K562 (cell line): ENCODE data around the gene KLK5.

ENCODE experiments used
- EGR1 ChIP-seq: fragments of 450-650 bp; conservative IDR thresholded peaks from 2 replicates; pipeline ENCODE4 v1.6.1; 2017; ENCODE audit warnings: mild to moderate bottlenecking
- EZH2 ChIP-seq: IDR thresholded peaks from 2 replicates; pipeline ENCODE4 v1.6.1; 2012; ENCODE audit warnings: low read depth, mild to moderate bottlenecking, inconsistent platforms, low read length, borderline replicate concordance
- POLR2AphosphoS5 ChIP-seq: IDR thresholded peaks from 2 replicates; pipeline ENCODE4 v1.6.1; 2011; ENCODE audit warnings: mild to moderate bottlenecking, low read depth, low read length, moderate library complexity; ENCODE audit not compliant: control insufficient read depth, insufficient read depth
- ZKSCAN8 ChIP-seq: fragments of 200-800 bp; sonication (Bioruptor generic); IDR thresholded peaks from 2 replicates; pipeline ENCODE4 v1.6.1; 2016; ENCODE audit warnings: missing genetic modification characterization, missing compliant biosample characterization
- ZNF124 ChIP-seq: sonication (generic); formaldehyde crosslinking; IDR thresholded peaks from 2 replicates; pipeline ENCODE4 v1.8.1; 2022; ENCODE audit warnings: missing genetic modification reagents
- ZNF133 ChIP-seq: fragments of 250-450 bp; sonication (Bioruptor Pico); IDR thresholded peaks from 2 replicates; pipeline ENCODE4 v1.4.0; 2020; ENCODE audit warnings: mild to moderate bottlenecking
- ZNF217 ChIP-seq: sonication (generic); formaldehyde crosslinking; IDR thresholded peaks from 2 replicates; pipeline ENCODE4 v1.8.0; 2022; ENCODE audit warnings: mild to moderate bottlenecking, missing genetic modification reagents
- TF ChIP-seq, protein P1 (sequence below), 2 experiments: fragments of 150-350 bp in 1 of 2; IDR thresholded peaks; 2 replicates each; pipeline ENCODE4 v1.6.1; 2012 to 2016; ENCODE audit warnings: low read depth in 2 of 2, low read length in 2 of 2, mild to moderate bottlenecking in 1 of 2, moderate library complexity in 1 of 2

GRCh38 chr19:50916069-50916468 lies 36.8 kb downstream of the KLK5 start:
- TF ChIP-seq, protein P1, sequence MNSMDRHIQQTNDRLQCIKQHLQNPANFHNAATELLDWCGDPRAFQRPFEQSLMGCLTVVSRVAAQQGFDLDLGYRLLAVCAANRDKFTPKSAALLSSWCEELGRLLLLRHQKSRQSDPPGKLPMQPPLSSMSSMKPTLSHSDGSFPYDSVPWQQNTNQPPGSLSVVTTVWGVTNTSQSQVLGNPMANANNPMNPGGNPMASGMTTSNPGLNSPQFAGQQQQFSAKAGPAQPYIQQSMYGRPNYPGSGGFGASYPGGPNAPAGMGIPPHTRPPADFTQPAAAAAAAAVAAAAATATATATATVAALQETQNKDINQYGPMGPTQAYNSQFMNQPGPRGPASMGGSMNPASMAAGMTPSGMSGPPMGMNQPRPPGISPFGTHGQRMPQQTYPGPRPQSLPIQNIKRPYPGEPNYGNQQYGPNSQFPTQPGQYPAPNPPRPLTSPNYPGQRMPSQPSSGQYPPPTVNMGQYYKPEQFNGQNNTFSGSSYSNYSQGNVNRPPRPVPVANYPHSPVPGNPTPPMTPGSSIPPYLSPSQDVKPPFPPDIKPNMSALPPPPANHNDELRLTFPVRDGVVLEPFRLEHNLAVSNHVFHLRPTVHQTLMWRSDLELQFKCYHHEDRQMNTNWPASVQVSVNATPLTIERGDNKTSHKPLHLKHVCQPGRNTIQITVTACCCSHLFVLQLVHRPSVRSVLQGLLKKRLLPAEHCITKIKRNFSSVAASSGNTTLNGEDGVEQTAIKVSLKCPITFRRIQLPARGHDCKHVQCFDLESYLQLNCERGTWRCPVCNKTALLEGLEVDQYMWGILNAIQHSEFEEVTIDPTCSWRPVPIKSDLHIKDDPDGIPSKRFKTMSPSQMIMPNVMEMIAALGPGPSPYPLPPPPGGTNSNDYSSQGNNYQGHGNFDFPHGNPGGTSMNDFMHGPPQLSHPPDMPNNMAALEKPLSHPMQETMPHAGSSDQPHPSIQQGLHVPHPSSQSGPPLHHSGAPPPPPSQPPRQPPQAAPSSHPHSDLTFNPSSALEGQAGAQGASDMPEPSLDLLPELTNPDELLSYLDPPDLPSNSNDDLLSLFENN (IDR thresholded peaks at IDR 0.05; ENCODE audit: low read depth in 2 of 2, low read length in 2 of 2), result no peak
- TF ChIP-seq EZH2 (no peak), EGR1 (no peak), ZNF133 (CRISPR knock-in tag) (no peak), ZNF217 (CRISPR knock-in tag) (no peak), ZNF124 (CRISPR knock-in tag) (no peak), ZKSCAN8 (no peak), POLR2AphosphoS5 (no peak)
